Vagina (tissue), 2 donors: ENCODE results near the gene TSPAN4.

Experiments used
- POLR2A ChIP-seq, 2 donors: fragments of 450-650 bp; IDR thresholded peaks; one replicate each; pipeline ENCODE4 v1.6.1; 2017; ENCODE audit warnings: antibody characterized with exemption in 2 of 2, mild to moderate bottlenecking in 2 of 2, moderate library complexity in 2 of 2
- TF ChIP-seq, protein P1 (sequence below), 3 experiments: fragments of 450-650 bp in 2 of 3; fragments of 200-600 bp in 1 of 3; sonication (generic) in 1 of 3; IDR thresholded peaks; one replicate each; pipeline ENCODE4 v1.5.1; 2017 to 2019; ENCODE audit warnings: antibody characterized with exemption in 3 of 3, mild to moderate bottlenecking in 2 of 3, moderate library complexity in 2 of 3

DNA sequence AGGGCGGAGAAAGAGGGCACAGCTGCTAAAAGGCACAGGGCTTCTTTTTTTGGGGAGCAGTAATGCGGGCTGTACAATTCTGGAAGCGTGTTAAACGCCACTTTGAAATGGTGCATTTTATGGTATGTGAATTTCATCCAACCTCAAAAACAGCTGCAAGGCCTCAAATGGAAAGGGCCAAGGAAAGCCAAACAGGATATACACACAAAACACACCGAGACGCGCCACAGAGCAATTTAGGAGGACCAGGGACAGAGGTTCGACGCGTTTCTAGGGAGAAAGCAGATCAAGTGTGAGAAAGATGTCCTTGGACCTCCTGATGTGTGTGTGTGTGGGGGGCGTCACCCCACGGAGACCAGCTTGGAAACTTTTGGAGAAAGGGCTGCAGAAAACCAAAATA lies 31.1 kb downstream of the TSPAN4 start:
- TF ChIP-seq, protein P1, sequence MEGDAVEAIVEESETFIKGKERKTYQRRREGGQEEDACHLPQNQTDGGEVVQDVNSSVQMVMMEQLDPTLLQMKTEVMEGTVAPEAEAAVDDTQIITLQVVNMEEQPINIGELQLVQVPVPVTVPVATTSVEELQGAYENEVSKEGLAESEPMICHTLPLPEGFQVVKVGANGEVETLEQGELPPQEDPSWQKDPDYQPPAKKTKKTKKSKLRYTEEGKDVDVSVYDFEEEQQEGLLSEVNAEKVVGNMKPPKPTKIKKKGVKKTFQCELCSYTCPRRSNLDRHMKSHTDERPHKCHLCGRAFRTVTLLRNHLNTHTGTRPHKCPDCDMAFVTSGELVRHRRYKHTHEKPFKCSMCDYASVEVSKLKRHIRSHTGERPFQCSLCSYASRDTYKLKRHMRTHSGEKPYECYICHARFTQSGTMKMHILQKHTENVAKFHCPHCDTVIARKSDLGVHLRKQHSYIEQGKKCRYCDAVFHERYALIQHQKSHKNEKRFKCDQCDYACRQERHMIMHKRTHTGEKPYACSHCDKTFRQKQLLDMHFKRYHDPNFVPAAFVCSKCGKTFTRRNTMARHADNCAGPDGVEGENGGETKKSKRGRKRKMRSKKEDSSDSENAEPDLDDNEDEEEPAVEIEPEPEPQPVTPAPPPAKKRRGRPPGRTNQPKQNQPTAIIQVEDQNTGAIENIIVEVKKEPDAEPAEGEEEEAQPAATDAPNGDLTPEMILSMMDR (IDR thresholded peaks at IDR 0.05), result no peak
- no peak for TF ChIP-seq POLR2A (IDR thresholded peaks at IDR 0.05)
